K562 (cell line): ENCODE data around the gene DNAAF1. TPM values are rescaled to one million over a fixed set of nuclear protein-coding genes. Genes with fewer than 3 reads are reported as not detected.

Experiments
- MEIS2 ChIP-seq: fragments of 450-650 bp; IDR thresholded peaks from 2 replicates; pipeline ENCODE4 v1.6.1; 2014; ENCODE audit warnings: mild to moderate bottlenecking; ENCODE audit not compliant: partially characterized antibody
- NCOR1 ChIP-seq: fragments of 450-650 bp; IDR thresholded peaks from 2 replicates; pipeline ENCODE4 v1.6.1; 2016; ENCODE audit warnings: mild to moderate bottlenecking, moderate library complexity
- PTTG1 ChIP-seq: fragments of 450-650 bp; IDR thresholded peaks from 2 replicates; pipeline ENCODE4 v1.6.1; 2016; ENCODE audit warnings: low read depth, mild to moderate bottlenecking, missing genetic modification characterization, missing compliant biosample characterization
- polyA plus RNA-seq, 8 experiments: library from polyadenylated mRNA; depleted of rRNA in 4 of 8; stranded (reverse) in 5 of 8; unstranded in 3 of 8; fragments of >200 nt; fragmentation: Nextera tagmentation in 2 of 8; fragmentation: Illumina TruSeq in 1 of 8; extraction: Ambion mirVana in 2 of 8; extraction: Trizol in 1 of 8; gene quantifications; 2 replicates each; pipeline versions ENCODE4 v1.2.1 to v1.2.3, GENCODE V29; 2011 to 2014; ENCODE audit warnings: inconsistent platforms in 1 of 8, missing spikeins in 1 of 8
- total RNA-seq, 7 experiments: library from RNA; depleted of rRNA in 6 of 7; stranded (reverse); fragments of >200 nt in 6 of 7; fragmentation: Illumina TruSeq in 2 of 7; extraction: Trizol in 2 of 7; gene quantifications; 2 replicates each; pipeline versions ENCODE4 v1.2.1 to v1.2.3, GENCODE V29; 2011 to 2021; ENCODE audit warnings: low replicate concordance in 1 of 7
- TF ChIP-seq, protein P1 (sequence below): fragments of 450-650 bp; IDR thresholded peaks from 2 replicates; pipeline ENCODE4 v1.6.1; 2016; ENCODE audit warnings: mild to moderate bottlenecking, moderate library complexity
- TF ChIP-seq, protein P2 (sequence below): fragments of 450-650 bp; IDR thresholded peaks from 2 replicates; pipeline ENCODE4 v1.6.1; 2017; ENCODE audit warnings: antibody characterized with exemption
- TF ChIP-seq, protein P3 (sequence below), 3 experiments: IDR thresholded peaks in 2 of 3; conservative IDR thresholded peaks in 1 of 3; 2 replicates each; pipeline ENCODE4 v1.5.1; 2011 to 2012; ENCODE audit warnings: low read length in 3 of 3, mild to moderate bottlenecking in 3 of 3, control low read depth in 2 of 3, improper control_type of control experiment in 1 of 3, inconsistent platforms in 1 of 3, low read depth in 1 of 3, mixed read lengths in 1 of 3, moderate library complexity in 1 of 3; ENCODE audit not compliant: insufficient read depth in 2 of 3
- TF ChIP-seq, protein P4 (sequence below): fragments of 450-650 bp; IDR thresholded peaks from 2 replicates; pipeline ENCODE4 v1.6.1; 2014; ENCODE audit warnings: low read depth, mild to moderate bottlenecking, moderate library complexity, borderline replicate concordance

DNAAF1 gene
- total and polyA plus RNA-seq, 9 of the 15 experiments (the other 6 are each of a cell fraction or from before 2014, with no cell fraction given), result 0.01 TPM; not detected in 8

DNA sequence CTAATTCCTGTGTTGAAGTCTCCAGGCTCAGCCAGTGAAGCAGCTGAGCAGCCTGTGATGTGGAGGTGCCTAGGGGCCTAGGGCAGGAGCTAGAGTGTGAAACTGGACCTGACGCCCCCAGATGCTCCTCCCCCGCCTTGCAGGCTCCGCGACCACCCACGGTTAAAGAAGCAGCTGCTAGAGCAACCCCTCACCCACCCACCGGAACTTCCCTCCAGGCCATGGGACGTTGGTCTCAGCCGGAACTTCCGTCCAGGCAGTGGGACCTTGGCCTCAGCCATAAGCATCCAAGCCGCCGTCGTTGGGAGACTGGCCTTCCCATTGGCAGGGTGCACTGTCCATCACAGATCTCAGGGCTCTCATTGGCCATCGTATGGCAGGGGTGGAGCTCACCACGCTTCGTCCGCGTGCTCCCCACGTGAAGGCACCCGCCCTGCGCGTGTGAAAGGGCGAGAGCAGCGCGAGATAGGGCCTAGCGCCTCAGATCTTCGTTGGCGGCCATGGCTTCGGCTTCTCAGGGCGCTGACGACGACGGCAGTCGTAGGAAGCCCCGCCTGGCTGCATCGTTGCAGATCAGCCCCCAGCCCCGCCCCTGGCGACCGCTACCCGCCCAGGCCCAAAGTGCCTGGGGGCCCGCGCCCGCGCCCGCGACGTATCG, 45.8 kb downstream of the DNAAF1 start, which contains the start of gene ADAD2 (continued):
- TF ChIP-seq, protein P1, sequence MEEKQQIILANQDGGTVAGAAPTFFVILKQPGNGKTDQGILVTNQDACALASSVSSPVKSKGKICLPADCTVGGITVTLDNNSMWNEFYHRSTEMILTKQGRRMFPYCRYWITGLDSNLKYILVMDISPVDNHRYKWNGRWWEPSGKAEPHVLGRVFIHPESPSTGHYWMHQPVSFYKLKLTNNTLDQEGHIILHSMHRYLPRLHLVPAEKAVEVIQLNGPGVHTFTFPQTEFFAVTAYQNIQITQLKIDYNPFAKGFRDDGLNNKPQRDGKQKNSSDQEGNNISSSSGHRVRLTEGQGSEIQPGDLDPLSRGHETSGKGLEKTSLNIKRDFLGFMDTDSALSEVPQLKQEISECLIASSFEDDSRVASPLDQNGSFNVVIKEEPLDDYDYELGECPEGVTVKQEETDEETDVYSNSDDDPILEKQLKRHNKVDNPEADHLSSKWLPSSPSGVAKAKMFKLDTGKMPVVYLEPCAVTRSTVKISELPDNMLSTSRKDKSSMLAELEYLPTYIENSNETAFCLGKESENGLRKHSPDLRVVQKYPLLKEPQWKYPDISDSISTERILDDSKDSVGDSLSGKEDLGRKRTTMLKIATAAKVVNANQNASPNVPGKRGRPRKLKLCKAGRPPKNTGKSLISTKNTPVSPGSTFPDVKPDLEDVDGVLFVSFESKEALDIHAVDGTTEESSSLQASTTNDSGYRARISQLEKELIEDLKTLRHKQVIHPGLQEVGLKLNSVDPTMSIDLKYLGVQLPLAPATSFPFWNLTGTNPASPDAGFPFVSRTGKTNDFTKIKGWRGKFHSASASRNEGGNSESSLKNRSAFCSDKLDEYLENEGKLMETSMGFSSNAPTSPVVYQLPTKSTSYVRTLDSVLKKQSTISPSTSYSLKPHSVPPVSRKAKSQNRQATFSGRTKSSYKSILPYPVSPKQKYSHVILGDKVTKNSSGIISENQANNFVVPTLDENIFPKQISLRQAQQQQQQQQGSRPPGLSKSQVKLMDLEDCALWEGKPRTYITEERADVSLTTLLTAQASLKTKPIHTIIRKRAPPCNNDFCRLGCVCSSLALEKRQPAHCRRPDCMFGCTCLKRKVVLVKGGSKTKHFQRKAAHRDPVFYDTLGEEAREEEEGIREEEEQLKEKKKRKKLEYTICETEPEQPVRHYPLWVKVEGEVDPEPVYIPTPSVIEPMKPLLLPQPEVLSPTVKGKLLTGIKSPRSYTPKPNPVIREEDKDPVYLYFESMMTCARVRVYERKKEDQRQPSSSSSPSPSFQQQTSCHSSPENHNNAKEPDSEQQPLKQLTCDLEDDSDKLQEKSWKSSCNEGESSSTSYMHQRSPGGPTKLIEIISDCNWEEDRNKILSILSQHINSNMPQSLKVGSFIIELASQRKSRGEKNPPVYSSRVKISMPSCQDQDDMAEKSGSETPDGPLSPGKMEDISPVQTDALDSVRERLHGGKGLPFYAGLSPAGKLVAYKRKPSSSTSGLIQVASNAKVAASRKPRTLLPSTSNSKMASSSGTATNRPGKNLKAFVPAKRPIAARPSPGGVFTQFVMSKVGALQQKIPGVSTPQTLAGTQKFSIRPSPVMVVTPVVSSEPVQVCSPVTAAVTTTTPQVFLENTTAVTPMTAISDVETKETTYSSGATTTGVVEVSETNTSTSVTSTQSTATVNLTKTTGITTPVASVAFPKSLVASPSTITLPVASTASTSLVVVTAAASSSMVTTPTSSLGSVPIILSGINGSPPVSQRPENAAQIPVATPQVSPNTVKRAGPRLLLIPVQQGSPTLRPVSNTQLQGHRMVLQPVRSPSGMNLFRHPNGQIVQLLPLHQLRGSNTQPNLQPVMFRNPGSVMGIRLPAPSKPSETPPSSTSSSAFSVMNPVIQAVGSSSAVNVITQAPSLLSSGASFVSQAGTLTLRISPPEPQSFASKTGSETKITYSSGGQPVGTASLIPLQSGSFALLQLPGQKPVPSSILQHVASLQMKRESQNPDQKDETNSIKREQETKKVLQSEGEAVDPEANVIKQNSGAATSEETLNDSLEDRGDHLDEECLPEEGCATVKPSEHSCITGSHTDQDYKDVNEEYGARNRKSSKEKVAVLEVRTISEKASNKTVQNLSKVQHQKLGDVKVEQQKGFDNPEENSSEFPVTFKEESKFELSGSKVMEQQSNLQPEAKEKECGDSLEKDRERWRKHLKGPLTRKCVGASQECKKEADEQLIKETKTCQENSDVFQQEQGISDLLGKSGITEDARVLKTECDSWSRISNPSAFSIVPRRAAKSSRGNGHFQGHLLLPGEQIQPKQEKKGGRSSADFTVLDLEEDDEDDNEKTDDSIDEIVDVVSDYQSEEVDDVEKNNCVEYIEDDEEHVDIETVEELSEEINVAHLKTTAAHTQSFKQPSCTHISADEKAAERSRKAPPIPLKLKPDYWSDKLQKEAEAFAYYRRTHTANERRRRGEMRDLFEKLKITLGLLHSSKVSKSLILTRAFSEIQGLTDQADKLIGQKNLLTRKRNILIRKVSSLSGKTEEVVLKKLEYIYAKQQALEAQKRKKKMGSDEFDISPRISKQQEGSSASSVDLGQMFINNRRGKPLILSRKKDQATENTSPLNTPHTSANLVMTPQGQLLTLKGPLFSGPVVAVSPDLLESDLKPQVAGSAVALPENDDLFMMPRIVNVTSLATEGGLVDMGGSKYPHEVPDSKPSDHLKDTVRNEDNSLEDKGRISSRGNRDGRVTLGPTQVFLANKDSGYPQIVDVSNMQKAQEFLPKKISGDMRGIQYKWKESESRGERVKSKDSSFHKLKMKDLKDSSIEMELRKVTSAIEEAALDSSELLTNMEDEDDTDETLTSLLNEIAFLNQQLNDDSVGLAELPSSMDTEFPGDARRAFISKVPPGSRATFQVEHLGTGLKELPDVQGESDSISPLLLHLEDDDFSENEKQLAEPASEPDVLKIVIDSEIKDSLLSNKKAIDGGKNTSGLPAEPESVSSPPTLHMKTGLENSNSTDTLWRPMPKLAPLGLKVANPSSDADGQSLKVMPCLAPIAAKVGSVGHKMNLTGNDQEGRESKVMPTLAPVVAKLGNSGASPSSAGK, result peak; percentile 88
- TF ChIP-seq, protein P2, sequence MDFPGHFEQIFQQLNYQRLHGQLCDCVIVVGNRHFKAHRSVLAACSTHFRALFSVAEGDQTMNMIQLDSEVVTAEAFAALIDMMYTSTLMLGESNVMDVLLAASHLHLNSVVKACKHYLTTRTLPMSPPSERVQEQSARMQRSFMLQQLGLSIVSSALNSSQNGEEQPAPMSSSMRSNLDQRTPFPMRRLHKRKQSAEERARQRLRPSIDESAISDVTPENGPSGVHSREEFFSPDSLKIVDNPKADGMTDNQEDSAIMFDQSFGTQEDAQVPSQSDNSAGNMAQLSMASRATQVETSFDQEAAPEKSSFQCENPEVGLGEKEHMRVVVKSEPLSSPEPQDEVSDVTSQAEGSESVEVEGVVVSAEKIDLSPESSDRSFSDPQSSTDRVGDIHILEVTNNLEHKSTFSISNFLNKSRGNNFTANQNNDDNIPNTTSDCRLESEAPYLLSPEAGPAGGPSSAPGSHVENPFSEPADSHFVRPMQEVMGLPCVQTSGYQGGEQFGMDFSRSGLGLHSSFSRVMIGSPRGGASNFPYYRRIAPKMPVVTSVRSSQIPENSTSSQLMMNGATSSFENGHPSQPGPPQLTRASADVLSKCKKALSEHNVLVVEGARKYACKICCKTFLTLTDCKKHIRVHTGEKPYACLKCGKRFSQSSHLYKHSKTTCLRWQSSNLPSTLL, result no peak
- TF ChIP-seq, protein P3, sequence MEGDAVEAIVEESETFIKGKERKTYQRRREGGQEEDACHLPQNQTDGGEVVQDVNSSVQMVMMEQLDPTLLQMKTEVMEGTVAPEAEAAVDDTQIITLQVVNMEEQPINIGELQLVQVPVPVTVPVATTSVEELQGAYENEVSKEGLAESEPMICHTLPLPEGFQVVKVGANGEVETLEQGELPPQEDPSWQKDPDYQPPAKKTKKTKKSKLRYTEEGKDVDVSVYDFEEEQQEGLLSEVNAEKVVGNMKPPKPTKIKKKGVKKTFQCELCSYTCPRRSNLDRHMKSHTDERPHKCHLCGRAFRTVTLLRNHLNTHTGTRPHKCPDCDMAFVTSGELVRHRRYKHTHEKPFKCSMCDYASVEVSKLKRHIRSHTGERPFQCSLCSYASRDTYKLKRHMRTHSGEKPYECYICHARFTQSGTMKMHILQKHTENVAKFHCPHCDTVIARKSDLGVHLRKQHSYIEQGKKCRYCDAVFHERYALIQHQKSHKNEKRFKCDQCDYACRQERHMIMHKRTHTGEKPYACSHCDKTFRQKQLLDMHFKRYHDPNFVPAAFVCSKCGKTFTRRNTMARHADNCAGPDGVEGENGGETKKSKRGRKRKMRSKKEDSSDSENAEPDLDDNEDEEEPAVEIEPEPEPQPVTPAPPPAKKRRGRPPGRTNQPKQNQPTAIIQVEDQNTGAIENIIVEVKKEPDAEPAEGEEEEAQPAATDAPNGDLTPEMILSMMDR (IDR thresholded peaks at IDR 0.05 in 2 of 3, conservative IDR thresholded peaks at IDR 0.05 in 1 of 3; ENCODE audit: insufficient read depth in 2 of 3, low read depth in 1 of 3, low read length in 3 of 3), result no peak
- TF ChIP-seq, protein P4, sequence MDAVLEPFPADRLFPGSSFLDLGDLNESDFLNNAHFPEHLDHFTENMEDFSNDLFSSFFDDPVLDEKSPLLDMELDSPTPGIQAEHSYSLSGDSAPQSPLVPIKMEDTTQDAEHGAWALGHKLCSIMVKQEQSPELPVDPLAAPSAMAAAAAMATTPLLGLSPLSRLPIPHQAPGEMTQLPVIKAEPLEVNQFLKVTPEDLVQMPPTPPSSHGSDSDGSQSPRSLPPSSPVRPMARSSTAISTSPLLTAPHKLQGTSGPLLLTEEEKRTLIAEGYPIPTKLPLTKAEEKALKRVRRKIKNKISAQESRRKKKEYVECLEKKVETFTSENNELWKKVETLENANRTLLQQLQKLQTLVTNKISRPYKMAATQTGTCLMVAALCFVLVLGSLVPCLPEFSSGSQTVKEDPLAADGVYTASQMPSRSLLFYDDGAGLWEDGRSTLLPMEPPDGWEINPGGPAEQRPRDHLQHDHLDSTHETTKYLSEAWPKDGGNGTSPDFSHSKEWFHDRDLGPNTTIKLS, result no peak
- TF ChIP-seq MEIS2 (no peak), NCOR1 (no peak), PTTG1 (tag) (no peak)
